Skeletal muscle tissue (tissue), 4 donors: ENCODE measurements around the gene PALLD. TPM values are rescaled to one million over a fixed set of nuclear protein-coding genes. Genes with fewer than 3 reads are reported as not detected.
A peak's percentile ranks its signal among the peaks of the same experiment; 100 is the strongest.

Experiments used
- H3K27ac ChIP-seq: one replicate; pipeline ENCODE4 v1.7.0; 2013; ENCODE audit warnings: mild to moderate bottlenecking, low read depth, low read length, inconsistent platforms
- H3K27me3 ChIP-seq, 3 donors: one replicate each; pipeline ENCODE4 v1.7.0; 2013; ENCODE audit warnings: low read length in 3 of 3; ENCODE audit not compliant: control insufficient read depth in 3 of 3, insufficient read depth in 3 of 3
- H3K36me3 ChIP-seq, 3 donors: one replicate each; pipeline ENCODE4 v1.7.0; 2013; ENCODE audit warnings: low read length in 3 of 3; ENCODE audit not compliant: control insufficient read depth in 3 of 3, insufficient read depth in 3 of 3
- H3K4me1 ChIP-seq, 3 donors: one replicate each; pipeline ENCODE4 v1.7.0; 2013; ENCODE audit warnings: low read length in 3 of 3, mild to moderate bottlenecking in 3 of 3; ENCODE audit not compliant: control insufficient read depth in 3 of 3, insufficient read depth in 3 of 3
- H3K4me3 ChIP-seq, 3 donors: one replicate each; pipeline ENCODE4 v1.7.0; 2013; ENCODE audit warnings: low read length in 3 of 3
- H3K9ac ChIP-seq, 3 donors: one replicate each; pipeline ENCODE4 v1.7.0; 2013; ENCODE audit warnings: low read length in 3 of 3, mild to moderate bottlenecking in 3 of 3, moderate library complexity in 2 of 3, low read depth in 1 of 3
- H3K9me3 ChIP-seq, 3 donors: one replicate each; pipeline ENCODE4 v1.7.0; 2013; ENCODE audit warnings: low read length in 3 of 3; ENCODE audit not compliant: control insufficient read depth in 3 of 3
- total RNA-seq: library from RNA; depleted of rRNA; stranded (reverse); fragments of >200 nt; gene quantifications from one replicate; pipeline ENCODE4 v1.2.3, GENCODE V29; 2014
- donor health status: Osteomylitis.

PALLD gene
- total RNA-seq, 1 donor from 2014 or later, result 140 TPM

- Histone ChIP-seq H3K36me3 (no peaks in the 10 kb centered on the region), H3K27me3 (no peaks in the 10 kb centered on the region), H3K4me1 (peaks cover 15 to 22% (median 18%) of the 10 kb centered on the region in 3 donors), H3K4me3 (no peak overlapping the region), H3K27ac (no peak overlapping the region), H3K9me3 (no peaks in the 10 kb centered on the region), H3K9ac (no peak overlapping the region)
Observed at GRCh38 chr4:168868802-168869201, 371.9 kb downstream of the PALLD start.

GRCh38 chr4:168870004-168870403, 373.2 kb downstream of the PALLD start:
- Histone ChIP-seq H3K9ac (no peak overlapping the region), H3K4me3 (no peak overlapping the region), H3K36me3 (no peaks in the 10 kb centered on the region), H3K27me3 (no peaks in the 10 kb centered on the region), H3K9me3 (no peaks in the 10 kb centered on the region), H3K27ac (no peak overlapping the region), H3K4me1 (peaks cover 13 to 20% (median 18%) of the 10 kb centered on the region in 3 donors)

GRCh38 chr4:168871632-168872031, 374.8 kb downstream of the PALLD start:
- no peak overlapping the region for H3K9ac ChIP-seq
- H3K4me1 ChIP-seq, result peaks cover 14 to 20% (median 19%) of the 10 kb centered on the region in 3 donors
- H3K27me3 ChIP-seq, result no peaks in the 10 kb centered on the region
- no peaks in the 10 kb centered on the region for H3K36me3 ChIP-seq
- H3K9me3 ChIP-seq, result no peaks in the 10 kb centered on the region
- no peak overlapping the region for H3K27ac ChIP-seq
- H3K4me3 ChIP-seq, result no peak overlapping the region

GRCh38 chr4:168874083-168874482, 377.2 kb downstream of the PALLD start:
- no peaks in the 10 kb centered on the region for H3K9me3 ChIP-seq
- H3K9ac ChIP-seq, result no peak overlapping the region
- no peaks in the 10 kb centered on the region for H3K27me3 ChIP-seq
- H3K4me3 ChIP-seq, result no peak overlapping the region
- no peak overlapping the region for H3K27ac ChIP-seq
- peaks cover 0 to under 1% (median 0%) of the 10 kb centered on the region in 3 donors for H3K36me3 ChIP-seq
- H3K4me1 ChIP-seq, result peaks cover 9 to 14% (median 9%) of the 10 kb centered on the region in 3 donors

- peaks cover 9 to 17% (median 11%) of the 10 kb centered on the region in 3 donors for H3K4me1 ChIP-seq
- H3K27me3 ChIP-seq, result no peaks in the 10 kb centered on the region
- H3K4me3 ChIP-seq, result no peak overlapping the region
- H3K9ac ChIP-seq, result no peak overlapping the region
- H3K27ac ChIP-seq, result no peak overlapping the region
- H3K9me3 ChIP-seq, result no peaks in the 10 kb centered on the region
- H3K36me3 ChIP-seq, result peaks cover 0 to 2% (median 0%) of the 10 kb centered on the region in 3 donors
Observed at GRCh38 chr4:168876106-168876505, 379.3 kb downstream of the PALLD start.

- H3K27ac ChIP-seq, result peak overlapping the region; percentile 38
- peak overlapping the region; percentile 38 to 59 (median 41) for H3K4me3 ChIP-seq
- peaks cover 16 to 26% (median 18%) of the 10 kb centered on the region in 3 donors for H3K4me1 ChIP-seq
- peak overlapping the region; percentile 35 to 55 (median 41) for H3K9ac ChIP-seq
- H3K36me3 ChIP-seq, result peaks cover 0 to 2% (median 0%) of the 10 kb centered on the region in 3 donors
- H3K9me3 ChIP-seq, result no peaks in the 10 kb centered on the region
- H3K27me3 ChIP-seq, result no peaks in the 10 kb centered on the region
Observed at GRCh38 chr4:168877511-168878491, 380.9 kb downstream of the PALLD start.

- H3K27ac ChIP-seq, result peak overlapping the region; percentile 38
- no peaks in the 10 kb centered on the region for H3K27me3 ChIP-seq
- H3K9ac ChIP-seq, result no peak overlapping the region
- H3K4me3 ChIP-seq, result no peak overlapping the region
- peaks cover 0 to 2% (median 0%) of the 10 kb centered on the region in 3 donors for H3K36me3 ChIP-seq
- H3K4me1 ChIP-seq, result peaks cover 16 to 26% (median 18%) of the 10 kb centered on the region in 3 donors
- H3K9me3 ChIP-seq, result no peaks in the 10 kb centered on the region
Observed at GRCh38 chr4:168878623-168879022, 381.8 kb downstream of the PALLD start.

- peaks cover 17 to 26% (median 20%) of the 10 kb centered on the region in 3 donors for H3K4me1 ChIP-seq
- peaks cover 0 to 4% (median 0%) of the 10 kb centered on the region in 3 donors for H3K36me3 ChIP-seq
- H3K4me3 ChIP-seq, result no peak overlapping the region
- H3K27ac ChIP-seq, result no peak overlapping the region
- H3K9ac ChIP-seq, result no peak overlapping the region
- no peaks in the 10 kb centered on the region for H3K9me3 ChIP-seq
- no peaks in the 10 kb centered on the region for H3K27me3 ChIP-seq
Observed at GRCh38 chr4:168879188-168879587, 382.3 kb downstream of the PALLD start.

- H3K27ac ChIP-seq, result no peak overlapping the region
- peaks cover 21 to 26% (median 25%) of the 10 kb centered on the region in 3 donors for H3K4me1 ChIP-seq
- H3K36me3 ChIP-seq, result peaks cover 0 to 5% (median 0%) of the 10 kb centered on the region in 3 donors
- no peaks in the 10 kb centered on the region for H3K27me3 ChIP-seq
- H3K9me3 ChIP-seq, result no peaks in the 10 kb centered on the region
- H3K4me3 ChIP-seq, result no peak overlapping the region
- H3K9ac ChIP-seq, result no peak overlapping the region
Observed at GRCh38 chr4:168880072-168880675, 383.3 kb downstream of the PALLD start.
